HG03575 (cell line): ENCODE data around the gene CCND3.

ENCODE experiments used
- ATAC-seq: cut with Tn5 transposase; IDR thresholded peaks from one replicate; pipeline ENCODE4 v1.9.1; 2021; ENCODE audit not compliant: unreplicated experiment, insufficient number of reproducible peaks, low FRiP score; ENCODE audit errors: extremely low read depth

CCND3 gene

GRCh38 chr6:41887331-41887751, 54.3 kb downstream of the CCND3 start:
- ATAC-seq: no peak

DNA sequence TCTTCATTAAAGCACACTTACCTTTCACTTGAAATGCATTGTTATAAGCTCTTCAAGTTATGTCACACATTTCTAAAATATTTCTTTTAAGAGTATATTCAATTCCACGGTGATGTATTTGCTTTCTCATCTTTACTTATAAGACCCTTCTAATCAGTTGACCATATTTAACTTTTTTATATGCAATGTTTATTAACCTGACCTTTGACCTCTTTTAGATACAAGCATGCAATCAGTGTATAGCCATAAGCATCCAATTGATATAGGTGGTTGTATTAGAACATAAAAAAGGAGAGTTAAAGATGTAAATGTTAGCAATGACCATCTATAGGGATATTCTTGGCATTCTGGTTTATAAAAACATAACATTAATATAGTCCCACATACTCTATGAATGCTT, 55.7 kb downstream of the CCND3 start:
- no peak for ATAC-seq

- no peak for ATAC-seq
Observed at GRCh38 chr6:41884957-41885356, 56.7 kb downstream of the CCND3 start.
